Measurements from ENCODE around the gene HSPA1L. TPM values are rescaled to one million over a fixed set of nuclear protein-coding genes. Genes with fewer than 3 reads are reported as not detected.
A peak's percentile ranks its signal among the peaks of the same experiment; 100 is the strongest.
"Not testable (repeated sequence)": the region's sequence is repeated elsewhere in the genome, so short reads cannot be mapped to it uniquely, and the experiment has no call there.

The HSPA1L gene
- total and polyA plus RNA-seq, 10 of the 15 experiments (the other 5 are each of a cell fraction or from before 2014, with no cell fraction given): 0.69 to 2.5 (median 1.5) TPM

- intact Hi-C loops (cut with micrococcal nuclease; ENCODE audit: unreplicated experiment); BruUV-seq (replicated peaks); FAIRE-seq; H2AFZ ChIP-seq (ENCODE audit: control insufficient read depth, low read depth, low read length); H4K20me1 ChIP-seq (ENCODE audit: control insufficient read depth, insufficient read depth); in situ Hi-C loops (cut with MboI); DNase-seq (ENCODE audit: low read depth, low spot score); H3K27ac ChIP-seq (ENCODE audit: control insufficient read depth, insufficient read depth); H3K27me3 ChIP-seq (replicated peaks in 1 of 2; ENCODE audit: control insufficient read depth in 2 of 2, insufficient read depth in 2 of 2, low read length in 1 of 2); ATAC-seq; SMC1A ChIA-PET (ENCODE audit: uncharacterized antibody, unreplicated experiment); H3K9me3 ChIP-seq (replicated peaks; ENCODE audit: control insufficient read depth, insufficient read depth, low read length): not testable (repeated sequence)
- H3K36me3 ChIP-seq (ENCODE audit: control insufficient read depth in 2 of 2, insufficient read depth in 2 of 2, low read length in 1 of 2): peaks cover 4 to 11% of the 10 kb centered on the region in 2 experiments; a peak in 3 of 4 replicates
- H3K4me2 ChIP-seq (ENCODE audit: control insufficient read depth, insufficient read depth): peak overlapping the region; percentile 47
- H3K79me2 ChIP-seq (ENCODE audit: control insufficient read depth, insufficient read depth, low read length): peaks cover 21% of the 10 kb centered on the region
- WGBS (ENCODE audit: insufficient coverage, insufficient replicate concordance, low lambda C conversion rate, missing lambda C conversion rate): 88% methylated on average over 6 of the region's 6 CpGs
- TF ChIP-seq, protein P1, sequence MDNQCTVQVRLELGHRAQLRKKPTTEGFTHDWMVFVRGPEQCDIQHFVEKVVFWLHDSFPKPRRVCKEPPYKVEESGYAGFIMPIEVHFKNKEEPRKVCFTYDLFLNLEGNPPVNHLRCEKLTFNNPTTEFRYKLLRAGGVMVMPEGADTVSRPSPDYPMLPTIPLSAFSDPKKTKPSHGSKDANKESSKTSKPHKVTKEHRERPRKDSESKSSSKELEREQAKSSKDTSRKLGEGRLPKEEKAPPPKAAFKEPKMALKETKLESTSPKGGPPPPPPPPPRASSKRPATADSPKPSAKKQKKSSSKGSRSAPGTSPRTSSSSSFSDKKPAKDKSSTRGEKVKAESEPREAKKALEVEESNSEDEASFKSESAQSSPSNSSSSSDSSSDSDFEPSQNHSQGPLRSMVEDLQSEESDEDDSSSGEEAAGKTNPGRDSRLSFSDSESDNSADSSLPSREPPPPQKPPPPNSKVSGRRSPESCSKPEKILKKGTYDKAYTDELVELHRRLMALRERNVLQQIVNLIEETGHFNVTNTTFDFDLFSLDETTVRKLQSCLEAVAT (IDR thresholded peaks at IDR 0.05): peak; percentile 23; the same call in 1 of the 2 replicates
- H3K4me1 ChIP-seq (ENCODE audit: control insufficient read depth, insufficient read depth, low read length): peaks cover 12% of the 10 kb centered on the region
- ChIA-PET CTCF (interaction anchor here (1.2 to 3.3 kb wide), 2 partner anchors 15 to 23 kb away, joined by 3 to 12 read pairs; partner anchors contain the start of gene VWA7), POLR2A (interaction anchor here (0.6 to 3.5 kb wide), 3 partner anchors 21 to 87 kb away, joined by 3 to 28 read pairs (median 6); partner anchors contain the start of genes HSPA1B and LY6G6F), RAD21 (ENCODE audit: unreplicated experiment) (interaction anchor here (0.7 to 1.5 kb wide), 2 partner anchors 61 to 220 kb away, joined by 3 read pairs; no protein-coding TSS in a partner anchor)
- peak overlapping the region; percentile 81 for H3K4me3 ChIP-seq
- peak overlapping the region; percentile 81; the same call in 1 of the 2 replicates for H3K9ac ChIP-seq (ENCODE audit: control insufficient read depth, insufficient read depth, low read length)
Observed at GRCh38 chr6:31793927-31794245, 21.2 kb downstream of the HSPA1L start.

DNA sequence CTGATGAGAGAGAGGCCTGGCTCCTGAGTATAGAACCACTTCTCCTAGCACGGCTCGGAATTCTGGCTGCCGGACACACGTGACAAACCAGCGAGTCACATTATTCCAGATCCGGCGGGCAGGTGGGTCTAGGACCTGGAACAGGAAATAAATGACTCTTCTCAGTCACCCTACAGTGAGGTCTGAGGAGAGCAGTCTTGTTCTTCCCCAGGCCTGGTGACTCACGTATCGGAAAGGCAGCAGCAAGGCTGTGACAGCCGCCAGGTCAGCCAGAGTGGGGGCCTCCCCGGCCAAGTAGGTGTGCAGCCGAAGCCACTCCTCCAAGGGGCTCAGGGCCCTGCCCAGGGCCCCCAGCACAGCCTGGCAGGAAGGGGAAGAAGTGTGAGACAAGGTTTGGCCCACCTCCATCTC, 22.3 kb downstream of the HSPA1L start:
- ChIA-PET SMC1A (ENCODE audit: uncharacterized antibody, unreplicated experiment) (interaction anchor here (0.7 to 2.2 kb wide), 2 partner anchors 30 to 54 kb away, joined by 3 to 11 read pairs; no protein-coding TSS in a partner anchor), CTCF (interaction anchor here (1.0 to 2.2 kb wide), 4 partner anchors 8 to 63 kb away, joined by 3 to 9 read pairs (median 5); no protein-coding TSS in a partner anchor), RAD21 (ENCODE audit: unreplicated experiment) (no interaction called here), POLR2A (no interaction called here)
- Histone ChIP-seq H3K9me3 (replicated peaks; ENCODE audit: control insufficient read depth, insufficient read depth, low read length) (no peaks in the 10 kb centered on the region), H3K4me1 (ENCODE audit: control insufficient read depth, insufficient read depth, low read length) (peaks cover 12% of the 10 kb centered on the region), H3K4me2 (ENCODE audit: control insufficient read depth, insufficient read depth) (peak overlapping the region; percentile 57), H3K27ac (ENCODE audit: control insufficient read depth, insufficient read depth) (no peak overlapping the region), H3K4me3 (no peak overlapping the region), H3K9ac (ENCODE audit: control insufficient read depth, insufficient read depth, low read length) (no peak overlapping the region), H2AFZ (ENCODE audit: control insufficient read depth, low read depth, low read length) (no peak overlapping the region), H4K20me1 (ENCODE audit: control insufficient read depth, insufficient read depth) (no peaks in the 10 kb centered on the region), H3K27me3 (replicated peaks in 1 of 2; ENCODE audit: control insufficient read depth in 2 of 2, insufficient read depth in 2 of 2, low read length in 1 of 2) (no peaks in the 10 kb centered on the region), H3K36me3 (ENCODE audit: control insufficient read depth in 2 of 2, insufficient read depth in 2 of 2, low read length in 1 of 2) (peaks cover 4 to 11% of the 10 kb centered on the region in 2 experiments; a peak in 3 of 4 replicates), H3K79me2 (ENCODE audit: control insufficient read depth, insufficient read depth, low read length) (peaks cover 21% of the 10 kb centered on the region)
- TF ChIP-seq IKZF1 (conservative IDR thresholded peaks at IDR 0.05) (0 out of 2 replicates have a peak, but pooled peaks have one; percentile 28), POU2F2 (IDR thresholded peaks at IDR 0.05; ENCODE audit: borderline replicate concordance, low read depth, low read length) (no peak), TARDBP (IDR thresholded peaks at IDR 0.05; ENCODE audit: borderline replicate concordance) (no peak), EP300 (IDR thresholded peaks at IDR 0.05; ENCODE audit: borderline replicate concordance in 1 of 2, control insufficient read depth in 1 of 2, low read depth in 2 of 2, low read length in 2 of 2) (no peak), SRF (IDR thresholded peaks at IDR 0.05; ENCODE audit: low read depth in 2 of 2, low read length in 2 of 2) (no peak), CREB1 (IDR thresholded peaks at IDR 0.05; ENCODE audit: low read depth) (no peak)
- peak; percentile 33 for ATAC-seq
- DNase-seq (ENCODE audit: low read depth, low spot score): no peak
- WGBS (ENCODE audit: insufficient coverage, insufficient replicate concordance, low lambda C conversion rate, missing lambda C conversion rate): 33% methylated on average over 12 of the region's 12 CpGs
- FAIRE-seq: no peak
- BruUV-seq (replicated peaks): no TSS peak
- in situ Hi-C loops (cut with MboI) (no loop called here), intact Hi-C loops (cut with micrococcal nuclease; ENCODE audit: unreplicated experiment) (no loop called here)

Measured in GM12878 (cell line).